Activated T-helper 17 cell treated with anti-CD3 and anti-CD28 coated beads, Interleukin-2, amount 50 U/mL, for 72 hours (primary cell): ENCODE data around the gene TRMT61A. TPM values are rescaled to one million over a fixed set of nuclear protein-coding genes. Genes with fewer than 3 reads are reported as not detected.

ENCODE experiments used
- ATAC-seq: fragments of 150-1000 bp; cut with Tn5 transposase; replicated peaks from 2 replicates; pipeline ENCODE4 v1.10.0; 2021; ENCODE audit warnings: mild to moderate bottlenecking, moderate library complexity
- H3K27ac Mint-ChIP-seq: one replicate; pipeline ENCODE4 v1.8.0; 2022; ENCODE audit warnings: mixed read lengths
- H3K27me3 Mint-ChIP-seq: one replicate; pipeline ENCODE4 v1.8.0; 2022; ENCODE audit warnings: mixed read lengths
- H3K36me3 Mint-ChIP-seq: one replicate; pipeline ENCODE4 v1.8.0; 2022; ENCODE audit warnings: low read depth, mild to moderate bottlenecking, mixed read lengths
- H3K4me1 Mint-ChIP-seq: one replicate; pipeline ENCODE4 v1.8.0; 2022; ENCODE audit warnings: mixed read lengths
- H3K4me3 Mint-ChIP-seq: one replicate; pipeline ENCODE4 v1.8.0; 2022; ENCODE audit warnings: mild to moderate bottlenecking, mixed read lengths
- H3K9me3 Mint-ChIP-seq: one replicate; pipeline ENCODE4 v1.8.0; 2022; ENCODE audit warnings: mixed read lengths
- total RNA-seq, 2 donors: library from RNA; stranded (reverse); gene quantifications; one replicate each; pipeline ENCODE4 v1.2.3, GENCODE V29; 2022

Gene TRMT61A
- total RNA-seq, 2 donors from 2014 or later: 7.0 to 17.2 TPM

GRCh38 chr14:103549361-103550311, 20.6 kb downstream of the TRMT61A start:
- Mint-ChIP-seq H3K36me3 (peaks cover under 1% of the 10 kb centered on the region), H3K4me1 (no peaks in the 10 kb centered on the region), H3K27me3 (no peaks in the 10 kb centered on the region), H3K9me3 (no peaks in the 10 kb centered on the region), H3K4me3 (no peak overlapping the region), H3K27ac (no peak overlapping the region)
- no peak for ATAC-seq

GRCh38 chr14:103550451-103551337, 21.7 kb downstream of the TRMT61A start:
- no peak for ATAC-seq
- Mint-ChIP-seq H3K27me3 (no peaks in the 10 kb centered on the region), H3K4me3 (no peak overlapping the region), H3K36me3 (peaks cover 11% of the 10 kb centered on the region), H3K4me1 (no peaks in the 10 kb centered on the region), H3K9me3 (no peaks in the 10 kb centered on the region), H3K27ac (no peak overlapping the region)

GRCh38 chr14:103551338-103551762, 22.4 kb downstream of the TRMT61A start:
- no peak for ATAC-seq
- no peaks in the 10 kb centered on the region for H3K4me1 Mint-ChIP-seq
- H3K36me3 Mint-ChIP-seq: peaks cover 13% of the 10 kb centered on the region
- H3K27me3 Mint-ChIP-seq: no peaks in the 10 kb centered on the region
- no peak overlapping the region for H3K4me3 Mint-ChIP-seq
- H3K27ac Mint-ChIP-seq: peak overlapping the region; percentile 33
- H3K9me3 Mint-ChIP-seq: no peaks in the 10 kb centered on the region

GRCh38 chr14:103552011-103552845, 23.2 kb downstream of the TRMT61A start:
- ATAC-seq: no peak
- peaks cover 22% of the 10 kb centered on the region for H3K36me3 Mint-ChIP-seq
- peak overlapping the region; percentile 33 for H3K27ac Mint-ChIP-seq
- H3K4me3 Mint-ChIP-seq: no peak overlapping the region
- H3K4me1 Mint-ChIP-seq: no peaks in the 10 kb centered on the region
- no peaks in the 10 kb centered on the region for H3K9me3 Mint-ChIP-seq
- no peaks in the 10 kb centered on the region for H3K27me3 Mint-ChIP-seq

GRCh38 chr14:103552846-103553210, 23.8 kb downstream of the TRMT61A start:
- Mint-ChIP-seq H3K4me3 (no peak overlapping the region), H3K27ac (no peak overlapping the region), H3K36me3 (peaks cover 28% of the 10 kb centered on the region), H3K27me3 (no peaks in the 10 kb centered on the region), H3K9me3 (no peaks in the 10 kb centered on the region), H3K4me1 (no peaks in the 10 kb centered on the region)
- ATAC-seq: no peak

- Mint-ChIP-seq H3K4me1 (peaks cover 16% of the 10 kb centered on the region), H3K4me3 (no peak overlapping the region), H3K36me3 (peaks cover 57% of the 10 kb centered on the region), H3K9me3 (no peaks in the 10 kb centered on the region), H3K27me3 (no peaks in the 10 kb centered on the region), H3K27ac (peak overlapping the region; percentile 0)
- ATAC-seq: no peak
These were observed 26.8 kb downstream of the TRMT61A start for GRCh38 chr14:103555559-103556337.

- peaks cover 19% of the 10 kb centered on the region for H3K4me1 Mint-ChIP-seq
- H3K27me3 Mint-ChIP-seq: no peaks in the 10 kb centered on the region
- peak overlapping the region; percentile 52 for H3K27ac Mint-ChIP-seq
These were observed 28.2 kb downstream of the TRMT61A start for GRCh38 chr14:103556946-103557758.

GRCh38 chr14:103558071-103558882, 29.3 kb downstream of the TRMT61A start:
- ATAC-seq: no peak
- Mint-ChIP-seq H3K9me3 (no peaks in the 10 kb centered on the region), H3K36me3 (peaks cover 73% of the 10 kb centered on the region), H3K27ac (peak overlapping the region; percentile 52), H3K27me3 (no peaks in the 10 kb centered on the region), H3K4me1 (peaks cover 19% of the 10 kb centered on the region), H3K4me3 (no peak overlapping the region)

More at GRCh38 chr14:103556946-103557758, 28.2 kb downstream of the TRMT61A start:
- ATAC-seq: no peak
- H3K9me3 Mint-ChIP-seq: no peaks in the 10 kb centered on the region
- peaks cover 70% of the 10 kb centered on the region for H3K36me3 Mint-ChIP-seq
- H3K4me3 Mint-ChIP-seq: no peak overlapping the region

GRCh38 chr14:103559766-103560165, 30.8 kb downstream of the TRMT61A start:
- Mint-ChIP-seq H3K4me3 (peak overlapping the region; percentile 98), H3K36me3 (peaks cover 75% of the 10 kb centered on the region), H3K27me3 (no peaks in the 10 kb centered on the region), H3K27ac (peak overlapping the region; percentile 96), H3K4me1 (peaks cover 19% of the 10 kb centered on the region), H3K9me3 (no peaks in the 10 kb centered on the region)
- no peak for ATAC-seq

GRCh38 chr14:103560691-103561090, 31.7 kb downstream of the TRMT61A start:
- Mint-ChIP-seq H3K9me3 (no peaks in the 10 kb centered on the region), H3K4me3 (peak overlapping the region; percentile 98), H3K27ac (peak overlapping the region; percentile 96), H3K27me3 (no peaks in the 10 kb centered on the region), H3K4me1 (peaks cover 19% of the 10 kb centered on the region), H3K36me3 (peaks cover 65% of the 10 kb centered on the region)
- ATAC-seq: no peak

- peaks cover 19% of the 10 kb centered on the region for H3K4me1 Mint-ChIP-seq
- H3K27me3 Mint-ChIP-seq: no peaks in the 10 kb centered on the region
- peaks cover 61% of the 10 kb centered on the region for H3K36me3 Mint-ChIP-seq
- H3K4me3 Mint-ChIP-seq: peak overlapping the region; percentile 98
- H3K9me3 Mint-ChIP-seq: no peaks in the 10 kb centered on the region
- peak; percentile 62 for ATAC-seq
- H3K27ac Mint-ChIP-seq: peak overlapping the region; percentile 96
These were observed 32.6 kb downstream of the TRMT61A start for GRCh38 chr14:103561381-103562178.

- peak; percentile 62 for ATAC-seq
- Mint-ChIP-seq H3K4me1 (peaks cover 19% of the 10 kb centered on the region), H3K4me3 (peak overlapping the region; percentile 98), H3K9me3 (no peaks in the 10 kb centered on the region), H3K27ac (peak overlapping the region; percentile 96), H3K36me3 (peaks cover 56% of the 10 kb centered on the region), H3K27me3 (no peaks in the 10 kb centered on the region)
These were observed 33.1 kb downstream of the TRMT61A start for GRCh38 chr14:103562179-103562428.
